Calu3 (cell line): ENCODE measurements around the gene NTRK2. TPM values are rescaled to one million over a fixed set of nuclear protein-coding genes. Genes with fewer than 3 reads are reported as not detected.

ENCODE experiments used
- BruUV-seq: library from RNA; stranded (reverse); fragments of 400-500 nt; replicated peaks from 2 replicates; lab custom pipeline; 2021; lab: Mats Ljungman, UMichigan
- CTCF ChIA-PET: fragments of 300-600 bp; sonication (Branson Sonifier 250); formaldehyde crosslinking; loops from one replicate; lab custom pipeline; 2022; ENCODE audit warnings: antibody characterized with exemption; lab: Charles Lee
- DNase-seq: peaks from one replicate; pipeline ENCODE4 v3.0.0; 2022
- H3K27ac Mint-ChIP-seq: one replicate; pipeline ENCODE4 v1.8.0; 2022; ENCODE audit warnings: mixed read lengths; ENCODE audit not compliant: unreplicated experiment
- H3K27me3 Mint-ChIP-seq: one replicate; pipeline ENCODE4 v1.8.0; 2022; ENCODE audit warnings: mixed read lengths; ENCODE audit not compliant: unreplicated experiment
- H3K36me3 Mint-ChIP-seq: one replicate; pipeline ENCODE4 v1.8.0; 2022; ENCODE audit warnings: mild to moderate bottlenecking, moderate library complexity, mixed read lengths; ENCODE audit not compliant: insufficient read depth, unreplicated experiment
- H3K4me1 Mint-ChIP-seq: one replicate; pipeline ENCODE4 v1.8.0; 2022; ENCODE audit warnings: mild to moderate bottlenecking, low read depth, mixed read lengths; ENCODE audit not compliant: unreplicated experiment
- H3K4me3 Mint-ChIP-seq: one replicate; pipeline ENCODE4 v1.8.0; 2022; ENCODE audit warnings: mild to moderate bottlenecking, low read depth, moderate library complexity, mixed read lengths; ENCODE audit not compliant: unreplicated experiment
- H3K9me3 Mint-ChIP-seq: one replicate; pipeline ENCODE4 v1.8.0; 2022; ENCODE audit warnings: low read depth, mixed read lengths; ENCODE audit not compliant: unreplicated experiment
- intact Hi-C: fragments of 100-400 bp; cut with micrococcal nuclease; formaldehyde crosslinking; loops from one replicate; pipeline ENCODE4 v1.10.0; 2022; ENCODE audit not compliant: unreplicated experiment
- total RNA-seq: library from RNA; stranded (reverse); gene quantifications from 2 replicates; pipeline ENCODE4 v1.2.3, GENCODE V29; 2022
- TF ChIP-seq, protein P1 (sequence below): fragments of 200-600 bp; IDR thresholded peaks from one replicate; pipeline ENCODE4 v1.8.0; 2022; ENCODE audit warnings: antibody characterized with exemption; ENCODE audit not compliant: unreplicated experiment

The NTRK2 gene
- total RNA-seq, 1 experiment from 2014 or later, result 2.1 TPM

DNA sequence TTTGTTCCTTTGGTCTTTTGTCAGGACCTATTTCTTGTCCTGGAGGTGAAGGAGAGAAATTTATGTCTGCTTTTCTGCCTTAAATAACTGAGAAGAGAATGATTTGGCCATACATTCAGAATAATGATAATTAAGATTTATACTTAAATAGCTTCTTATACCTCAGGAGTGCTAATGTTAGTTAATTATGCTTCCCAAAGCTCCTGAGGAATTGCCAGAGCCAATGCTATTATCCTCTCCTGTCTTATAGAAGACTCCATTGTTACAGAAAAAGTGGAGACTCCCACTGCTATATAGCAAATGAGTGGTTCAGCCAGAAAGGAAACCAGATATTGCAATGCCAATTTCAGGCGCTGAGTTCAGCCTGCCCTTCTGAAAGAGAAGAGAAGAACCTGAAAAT lies 67.0 kb downstream of the NTRK2 start:
- intact Hi-C loops, result no loop called here
- H3K27me3 Mint-ChIP-seq, result no peaks in the 10 kb centered on the region
- TF ChIP-seq, protein P1, sequence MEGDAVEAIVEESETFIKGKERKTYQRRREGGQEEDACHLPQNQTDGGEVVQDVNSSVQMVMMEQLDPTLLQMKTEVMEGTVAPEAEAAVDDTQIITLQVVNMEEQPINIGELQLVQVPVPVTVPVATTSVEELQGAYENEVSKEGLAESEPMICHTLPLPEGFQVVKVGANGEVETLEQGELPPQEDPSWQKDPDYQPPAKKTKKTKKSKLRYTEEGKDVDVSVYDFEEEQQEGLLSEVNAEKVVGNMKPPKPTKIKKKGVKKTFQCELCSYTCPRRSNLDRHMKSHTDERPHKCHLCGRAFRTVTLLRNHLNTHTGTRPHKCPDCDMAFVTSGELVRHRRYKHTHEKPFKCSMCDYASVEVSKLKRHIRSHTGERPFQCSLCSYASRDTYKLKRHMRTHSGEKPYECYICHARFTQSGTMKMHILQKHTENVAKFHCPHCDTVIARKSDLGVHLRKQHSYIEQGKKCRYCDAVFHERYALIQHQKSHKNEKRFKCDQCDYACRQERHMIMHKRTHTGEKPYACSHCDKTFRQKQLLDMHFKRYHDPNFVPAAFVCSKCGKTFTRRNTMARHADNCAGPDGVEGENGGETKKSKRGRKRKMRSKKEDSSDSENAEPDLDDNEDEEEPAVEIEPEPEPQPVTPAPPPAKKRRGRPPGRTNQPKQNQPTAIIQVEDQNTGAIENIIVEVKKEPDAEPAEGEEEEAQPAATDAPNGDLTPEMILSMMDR, result no peak
- CTCF ChIA-PET, result no interaction called here
- no peak overlapping the region for H3K4me3 Mint-ChIP-seq
- DNase-seq, result no peak
- H3K36me3 Mint-ChIP-seq, result no peaks in the 10 kb centered on the region
- no peak overlapping the region for H3K27ac Mint-ChIP-seq
- H3K9me3 Mint-ChIP-seq, result no peaks in the 10 kb centered on the region
- BruUV-seq, result no TSS peak
- H3K4me1 Mint-ChIP-seq, result peaks cover 10% of the 10 kb centered on the region

DNA sequence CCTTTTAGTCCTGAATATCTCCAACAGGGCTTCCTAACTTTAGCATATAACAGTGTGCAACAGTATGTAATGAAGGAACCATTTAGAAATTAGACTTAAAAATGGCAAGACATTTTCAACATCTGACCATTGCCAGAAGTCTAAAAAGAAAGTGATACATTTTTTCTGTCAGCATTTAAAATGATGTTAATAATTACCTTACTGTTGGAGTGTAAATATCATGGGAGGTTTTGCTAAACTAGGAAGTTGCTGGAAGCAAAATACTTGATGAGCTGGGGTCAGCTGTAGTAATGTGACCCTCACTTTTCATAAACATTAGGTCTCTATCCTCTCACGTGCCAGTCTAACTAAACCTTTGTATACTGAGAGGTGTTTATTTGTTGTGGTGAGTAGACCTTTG lies 68.8 kb downstream of the NTRK2 start:
- no peaks in the 10 kb centered on the region for H3K27me3 Mint-ChIP-seq
- intact Hi-C loops, result no loop called here
- BruUV-seq, result no TSS peak
- H3K4me1 Mint-ChIP-seq, result peaks cover 10% of the 10 kb centered on the region
- H3K27ac Mint-ChIP-seq, result peak overlapping the region; percentile 21
- H3K9me3 Mint-ChIP-seq, result no peaks in the 10 kb centered on the region
- DNase-seq, result no peak
- CTCF ChIA-PET, result no interaction called here
- TF ChIP-seq, protein P1, result no peak
- H3K36me3 Mint-ChIP-seq, result no peaks in the 10 kb centered on the region
- H3K4me3 Mint-ChIP-seq, result no peak overlapping the region

DNA sequence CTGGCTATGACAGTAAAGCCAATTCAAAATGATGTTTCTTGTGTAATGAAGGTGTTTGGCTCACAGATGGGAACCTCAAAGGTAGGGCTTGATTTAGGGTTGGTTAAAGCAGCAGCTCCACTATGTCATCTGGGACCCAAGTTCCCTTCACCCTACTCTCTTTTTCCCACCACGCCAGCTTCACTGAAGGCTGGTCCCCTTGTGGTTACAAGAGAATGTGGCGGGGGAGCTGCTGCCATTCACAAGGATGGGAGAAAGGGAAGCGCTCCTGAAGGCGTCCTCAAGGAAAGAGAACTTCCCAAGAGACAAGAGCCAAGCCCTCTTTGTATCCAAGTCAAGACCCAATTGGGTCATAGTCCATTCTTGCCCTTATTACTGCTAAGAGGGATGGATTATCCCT lies 72.7 kb downstream of the NTRK2 start:
- Mint-ChIP-seq H3K4me3 (no peak overlapping the region), H3K27ac (no peak overlapping the region), H3K27me3 (no peaks in the 10 kb centered on the region), H3K36me3 (no peaks in the 10 kb centered on the region), H3K4me1 (peaks cover 10% of the 10 kb centered on the region), H3K9me3 (no peaks in the 10 kb centered on the region)
- intact Hi-C loops, result no loop called here
- no peak for DNase-seq
- BruUV-seq, result no TSS peak
- TF ChIP-seq, protein P1, result no peak
- CTCF ChIA-PET, result interaction anchor here (0.6 to 0.7 kb wide), 2 partner anchors 45 to 755 kb away, joined by 5 to 7 read pairs; no protein-coding TSS in a partner anchor

DNA sequence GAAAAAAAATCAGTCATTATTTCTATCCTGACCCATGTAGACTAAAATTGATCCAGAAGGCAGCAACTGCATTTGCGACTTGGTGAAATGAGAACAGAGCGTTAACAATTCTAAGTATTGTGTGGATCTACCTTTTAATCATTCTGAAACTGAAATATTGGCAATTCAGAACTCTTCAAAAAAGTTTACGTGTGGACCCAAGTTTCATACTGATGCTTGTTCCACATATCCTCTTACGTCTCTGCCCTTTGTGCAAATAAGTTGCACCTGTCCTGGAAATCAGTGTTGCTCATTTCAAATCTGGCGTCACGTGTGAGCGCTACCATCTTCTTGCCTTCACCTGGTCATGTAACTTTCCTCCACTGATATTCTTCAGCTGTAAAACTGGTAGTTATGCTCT lies 74.7 kb downstream of the NTRK2 start:
- CTCF ChIA-PET, result no interaction called here
- Mint-ChIP-seq H3K27ac (no peak overlapping the region), H3K4me3 (no peak overlapping the region), H3K4me1 (no peaks in the 10 kb centered on the region), H3K36me3 (no peaks in the 10 kb centered on the region), H3K27me3 (no peaks in the 10 kb centered on the region), H3K9me3 (no peaks in the 10 kb centered on the region)
- BruUV-seq, result no TSS peak
- intact Hi-C loops, result no loop called here
- TF ChIP-seq, protein P1, result no peak
- no peak for DNase-seq
